Heart right ventricle (tissue), 16 donors: Measurements from ENCODE around the gene CLMP. TPM values are rescaled to one million over a fixed set of nuclear protein-coding genes. Genes with fewer than 3 reads are reported as not detected.

Source experiments
- ATAC-seq, 8 donors: fragments of 200-7000 bp; cut with Tn5 transposase; one replicate each; pipeline ENCODE4 v1.9.1; 2020; ENCODE audit warnings: mild to moderate bottlenecking in 8 of 8, moderate library complexity in 8 of 8, moderate number of reproducible peaks in 1 of 8
- DNase-seq, 2 donors: peaks; one replicate each; pipeline ENCODE4 v3.0.0-alpha.2; 2020
- H3K27ac ChIP-seq, 10 donors: fragments of 200-600 bp; sonication (generic) in 2 of 10; one replicate each; pipeline versions ENCODE4 v1.5.0 to v1.8.0; 2020 to 2022; ENCODE audit warnings: mild to moderate bottlenecking in 3 of 10
- H3K27me3 ChIP-seq, 7 donors: fragments of 200-600 bp; one replicate each; pipeline ENCODE4 v1.8.0; 2021 to 2022; ENCODE audit warnings: mild to moderate bottlenecking in 2 of 7
- H3K36me3 ChIP-seq, 9 donors: fragments of 200-600 bp; sonication (generic) in 1 of 9; one replicate each; pipeline versions ENCODE4 v1.5.0 to v1.8.0; 2020 to 2022; ENCODE audit warnings: mild to moderate bottlenecking in 2 of 9
- H3K4me1 ChIP-seq, 9 donors: fragments of 200-600 bp; sonication (generic) in 1 of 9; one replicate each; pipeline versions ENCODE4 v1.5.0 to v1.8.0; 2020 to 2022; ENCODE audit warnings: mild to moderate bottlenecking in 4 of 9
- H3K4me3 ChIP-seq, 10 donors: fragments of 200-600 bp; sonication (generic) in 2 of 10; one replicate each; pipeline versions ENCODE4 v1.5.0 to v1.8.0; 2020 to 2022; ENCODE audit warnings: mild to moderate bottlenecking in 7 of 10, moderate library complexity in 2 of 10
- H3K9me3 ChIP-seq, 11 donors: fragments of 200-600 bp in 10 of 11; sonication (generic) in 2 of 11; one replicate each; pipeline versions ENCODE4 v1.5.0 to v1.8.0; 2013 to 2022; ENCODE audit warnings: mild to moderate bottlenecking in 2 of 11, control low read depth in 1 of 11, moderate library complexity in 1 of 11
- CTCF ChIP-seq, 9 donors: fragments of 200-600 bp; sonication (generic) in 2 of 9; IDR thresholded peaks; one replicate each; pipeline versions ENCODE4 v1.5.0 to v1.8.0; 2021 to 2022; ENCODE audit warnings: antibody characterized with exemption in 9 of 9, mild to moderate bottlenecking in 5 of 9, moderate library complexity in 1 of 9
- WGBS, 2 donors: extraction: QIAGEN DNeasy Blood & Tissue Kit; methylation state at CpG; one replicate each; pipeline ENCODE4 v1.1.7; 2013; ENCODE audit warnings: inconsistent platforms in 1 of 2; 5-methylcytosine and 5-hydroxymethylcytosine counted together
- intact Hi-C, 10 donors: fragments of 100-400 bp; cut with DNase I; formaldehyde crosslinking; loops; one replicate each; pipeline versions ENCODE4 v1.11.1 to v1.14.2; 2022
- polyA plus RNA-seq, 2 donors: library from polyadenylated mRNA; stranded (reverse); fragments of 200-250 nt; gene quantifications; one replicate each; pipeline ENCODE4 v1.2.3, GENCODE V29; 2013
- total RNA-seq, 10 donors: library from RNA; stranded (reverse); fragmentation: NEBNext Ultra II Directional in 3 of 10; extraction: Animal tissue kit (Norgen Biotek cat#: 25700) in 3 of 10; gene quantifications; one replicate each; pipeline versions ENCODE4 v1.2.1 to v1.2.4, GENCODE V29; 2021 to 2023
- donor health status: Arrhythmogenic right ventricular cardiomyopathy.
- donor health status: ischemic (EF 13 %, LVEDD 7.1; RV severe dilation, severe dysfunction).
- donor health status: healthy with polysubstance abuse.
- donor health status: DM: no; HTN: yes; CAD: no.
- donor health status: DM: no; HTN: no; CAD: no.
- donor health status: ischemic (EF 25% LVEDD 6.9; RV normal size, moderate dysfunction).
- donor health status: ischemic (EF 25% LVEDD 5.7; RV mildly dilated, moderate dysfunction).
- donor health status: healthy.
- donor health status: DM: yes; HTN: yes; CAD: no.
- donor health status: Ischemic cardiomyopathy.
- donor health status: ischemic (EF 35%, LVEDD 5.7; RV mildly dilated, moderate dysfunction).
- donor health status: nonischemic (EF 11% LVEDD 7.7; RV severe dilation, severe dysfunction).
- donor health status: DM: yes; HTN: yes; CAD: no.
- donor health status: PGD.
- donor health status: ischemic (EF 29% LVEDD 5.4; RV normal size, mild dysfunction).
- donor health status: nonischemic (EF 23%, LVEDD 6.1; RV moderate dilation, normal function).

The CLMP gene
- total and polyA plus RNA-seq, 12 donors = 1.9 to 16.9 (median 5.2) TPM

- intact Hi-C loops = no loop called here
Measured at GRCh38 chr11:123185326-123185725, 9.7 kb downstream of the CLMP start.

GRCh38 chr11:123184531-123184930 is 10.5 kb downstream of the CLMP start:
- no peak for ATAC-seq
- no peak overlapping the region for H3K27ac ChIP-seq
- no peak for TF ChIP-seq CTCF (IDR thresholded peaks at IDR 0.05)
- H3K36me3 ChIP-seq = no peaks in the 10 kb centered on the region
- WGBS, 2 donors = 66 to 68% methylated on average over 6 of the region's 6 CpGs
- intact Hi-C loops = no loop called here
- H3K4me3 ChIP-seq = no peak overlapping the region
- H3K4me1 ChIP-seq = peaks cover 0 to 10% (median 0%) of the 10 kb centered on the region in 9 donors
- DNase-seq = no peak
- H3K9me3 ChIP-seq = no peaks in the 10 kb centered on the region
- H3K27me3 ChIP-seq = peaks cover 0 to 87% (median 55%) of the 10 kb centered on the region in 7 donors

More at GRCh38 chr11:123185326-123185725, 9.7 kb downstream of the CLMP start:
- no peak for ATAC-seq
- Histone ChIP-seq H3K36me3 (no peaks in the 10 kb centered on the region), H3K4me1 (peaks cover 0 to 10% (median 0%) of the 10 kb centered on the region in 9 donors), H3K9me3 (no peaks in the 10 kb centered on the region), H3K27me3 (peaks cover 0 to 89% (median 63%) of the 10 kb centered on the region in 7 donors), H3K27ac (no peak overlapping the region), H3K4me3 (no peak overlapping the region)
- TF ChIP-seq CTCF (IDR thresholded peaks at IDR 0.05) = no peak
- 64 to 66% methylated on average over 12 of the region's 12 CpGs for WGBS, 2 donors
- DNase-seq = no peak

DNA sequence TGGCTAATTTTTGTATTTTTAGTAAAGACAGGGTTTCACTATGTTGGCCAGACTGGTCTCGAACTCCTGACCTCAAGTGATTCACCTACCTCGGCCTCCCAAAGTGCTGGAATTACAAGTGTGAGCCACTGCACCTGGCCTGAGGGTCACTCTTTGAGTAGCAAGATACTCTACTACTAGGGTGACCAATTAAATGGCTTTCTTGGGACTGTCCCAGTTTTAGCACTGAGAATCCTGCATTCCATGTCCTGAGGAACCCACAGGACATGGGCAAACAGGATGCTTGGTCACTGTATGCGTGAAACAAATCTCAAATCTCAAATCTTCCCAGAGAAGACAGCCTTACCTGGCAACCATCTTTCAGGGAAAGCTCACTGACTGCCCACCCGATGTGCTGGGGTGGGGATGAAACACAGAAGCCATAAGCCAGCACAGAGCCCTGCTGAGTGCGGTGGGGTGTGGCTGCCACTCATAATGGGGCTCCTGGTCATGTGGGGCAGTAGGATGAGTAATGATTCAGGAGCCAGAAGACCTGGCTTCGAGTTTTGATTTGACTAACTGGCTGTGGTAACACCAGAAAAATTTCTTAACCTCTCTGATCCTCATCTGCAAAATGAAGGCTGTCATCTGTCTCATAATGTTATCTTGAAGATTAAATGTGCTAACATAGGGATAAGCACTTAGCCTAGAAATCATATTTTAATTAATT is 11.5 kb downstream of the CLMP start:
- H3K36me3 ChIP-seq = no peaks in the 10 kb centered on the region
- intact Hi-C loops = no loop called here
- H3K27ac ChIP-seq = no peak overlapping the region
- 81 to 90% methylated on average over 6 of the region's 6 CpGs for WGBS, 2 donors
- ATAC-seq = no peak
- H3K4me1 ChIP-seq = peaks cover 0 to 7% (median 0%) of the 10 kb centered on the region in 9 donors
- no peak overlapping the region for H3K4me3 ChIP-seq
- no peak for DNase-seq
- peaks cover 0 to 86% (median 45%) of the 10 kb centered on the region in 7 donors for H3K27me3 ChIP-seq
- no peaks in the 10 kb centered on the region for H3K9me3 ChIP-seq
- TF ChIP-seq CTCF (IDR thresholded peaks at IDR 0.05) = no peak

- Histone ChIP-seq H3K27ac (no peak overlapping the region), H3K9me3 (no peaks in the 10 kb centered on the region), H3K27me3 (peaks cover 0 to 81% (median 31%) of the 10 kb centered on the region in 7 donors), H3K4me3 (no peak overlapping the region), H3K36me3 (no peaks in the 10 kb centered on the region), H3K4me1 (no peaks in the 10 kb centered on the region)
- 86 to 90% methylated on average over 10 of the region's 10 CpGs for WGBS, 2 donors
- DNase-seq (no peak), ATAC-seq (no peak)
- intact Hi-C loops = no loop called here
- no peak for TF ChIP-seq CTCF (IDR thresholded peaks at IDR 0.05)
Measured at GRCh38 chr11:123181767-123182500, 13.1 kb downstream of the CLMP start.
